Jurkat, Clone E6-1 (cell line): ENCODE measurements around the gene BZW1.

Source experiments
- DNase-seq: peaks from one replicate; pipeline ENCODE4 v3.0.0-alpha.2; 2011; ENCODE audit warnings: low read depth, low spot score
- H3K4me3 ChIP-seq: 2 replicates; pipeline ENCODE4 v1.5.1; 2011; ENCODE audit warnings: mild to moderate bottlenecking, low read length, control low read depth, moderate library complexity

The BZW1 gene

DNA sequence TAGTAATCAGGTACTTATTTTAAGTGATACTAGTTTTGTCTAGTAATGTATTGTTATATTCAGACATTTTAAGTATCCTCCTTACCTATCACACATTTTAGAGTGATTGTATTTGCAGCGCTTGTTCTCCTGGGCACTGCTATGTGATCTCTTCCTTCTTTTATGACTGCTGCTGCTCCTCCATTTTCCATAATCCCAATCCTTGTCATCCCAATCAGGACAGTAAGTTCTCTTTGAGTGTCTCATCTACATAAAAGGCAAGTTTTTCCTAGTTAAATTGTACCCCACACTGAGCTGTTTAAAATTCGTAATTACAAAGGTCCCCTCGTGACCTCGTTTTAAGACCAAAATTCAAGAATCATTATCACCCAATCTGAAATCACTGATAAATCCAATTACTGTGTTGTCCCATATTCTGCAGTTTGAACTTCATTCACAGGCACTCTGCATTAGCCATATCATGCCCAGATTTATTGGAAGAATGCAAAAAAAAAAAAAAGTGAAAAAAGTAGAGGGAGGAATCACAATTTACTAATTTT, 50.0 kb downstream of the BZW1 start:
- DNase-seq, result no peak
- peak overlapping the region; percentile 78 for H3K4me3 ChIP-seq

DNA sequence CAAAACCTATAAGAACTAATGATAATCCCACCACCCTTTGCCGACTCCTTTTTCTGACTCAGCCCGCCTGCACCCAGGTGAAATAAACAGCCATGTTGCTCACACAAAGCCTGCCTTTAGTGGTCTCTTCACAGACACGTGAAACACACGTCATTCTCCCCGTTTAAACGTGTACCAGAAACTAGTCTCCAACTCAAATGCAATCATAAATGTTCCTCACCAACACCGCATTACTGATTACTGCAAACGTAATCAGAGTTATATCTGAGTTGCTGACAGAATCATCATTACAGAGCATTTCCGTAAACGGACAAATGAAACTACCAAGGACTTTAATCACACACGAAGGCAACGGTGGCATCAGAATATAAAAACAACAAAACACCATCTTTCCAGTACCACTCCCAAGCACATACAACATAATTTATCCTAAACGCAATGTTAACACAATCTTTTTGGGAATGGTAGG, 50.9 kb downstream of the BZW1 start:
- H3K4me3 ChIP-seq, result peak overlapping the region; percentile 78
- DNase-seq, result peak; percentile 53

- peak overlapping the region; percentile 78 for H3K4me3 ChIP-seq
- no peak for DNase-seq
Measured at GRCh38 chr2:200863782-200864175, 52.1 kb downstream of the BZW1 start.

DNA sequence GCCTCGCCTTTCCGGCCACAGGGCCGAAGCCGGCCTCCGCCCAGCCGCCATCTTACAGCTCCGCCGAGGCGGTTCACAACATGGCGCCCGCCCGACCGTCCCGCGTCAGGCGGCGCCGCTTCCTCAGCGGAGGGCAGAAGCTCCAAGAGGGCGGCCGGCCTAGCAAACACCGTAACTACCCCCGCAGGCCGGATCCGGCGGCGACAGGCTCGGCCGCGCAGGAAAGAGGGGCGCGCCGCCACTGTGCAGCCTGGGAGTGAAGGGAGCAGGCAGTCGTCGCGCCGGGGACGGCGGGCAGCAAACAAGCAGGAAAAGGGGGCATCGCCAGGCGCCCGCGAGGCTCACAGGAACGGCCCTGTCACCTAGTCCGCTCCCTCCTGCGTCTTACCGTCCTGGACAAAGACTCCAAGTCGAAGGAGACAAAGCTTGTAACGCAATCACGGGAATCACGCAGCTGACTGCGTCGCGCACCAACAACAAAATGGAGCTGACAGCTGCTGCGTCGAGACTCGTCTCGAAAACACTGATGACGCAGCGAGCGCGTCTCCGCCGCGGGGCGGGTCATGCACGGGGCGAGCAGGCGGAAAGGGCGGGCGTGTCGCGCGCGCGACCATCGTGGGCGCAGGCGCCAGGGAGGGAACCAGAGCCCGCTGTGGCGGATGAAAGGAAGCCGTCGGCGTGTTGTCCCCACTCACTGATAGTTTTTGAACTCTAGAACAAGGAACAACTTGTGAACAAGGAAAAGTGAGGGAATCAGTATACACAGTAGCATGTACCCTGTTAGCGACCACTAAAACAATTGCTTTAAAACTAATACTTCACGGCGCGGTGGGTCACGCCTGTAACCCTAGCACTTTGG, 52.7 kb downstream of the BZW1 start, which contains the start of gene CLK1:
CLK1 (minus strand) TSS at position 483 of the 859 bp plus-strand sequence. CDS start 2,796 bp downstream, outside the sequence.
- H3K4me3 ChIP-seq, result peak within 1 kb of the TSS; percentile 78
- DNase-seq, result peak; percentile 92

GRCh38 chr2:200869014-200869413, 57.3 kb downstream of the BZW1 start:
- H3K4me3 ChIP-seq, result no peak overlapping the region
- no peak for DNase-seq

DNA sequence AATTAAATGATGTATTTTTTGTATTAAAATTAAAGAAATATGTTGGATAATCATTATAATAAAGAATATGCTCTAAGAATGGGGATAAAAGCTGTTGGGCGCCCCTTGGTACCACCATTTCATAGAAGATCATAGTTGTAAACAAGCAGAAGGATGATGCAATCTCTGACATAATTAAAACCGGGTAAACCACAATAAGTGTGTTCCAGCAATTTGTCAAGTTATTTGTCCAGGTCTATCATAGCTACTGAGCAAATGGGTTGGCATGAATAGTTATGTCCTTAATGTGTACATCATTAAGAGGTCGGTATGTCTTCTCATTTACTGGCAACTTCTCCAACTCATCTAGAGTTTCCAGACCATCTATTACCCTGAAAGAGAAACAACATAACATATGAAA, 59.4 kb downstream of the BZW1 start:
- no peak overlapping the region for H3K4me3 ChIP-seq
- no peak for DNase-seq

GRCh38 chr2:200873560-200873959, 61.9 kb downstream of the BZW1 start:
- DNase-seq, result no peak

More at GRCh38 chr2:200873560-200873959, 61.9 kb downstream of the BZW1 start:
- H3K4me3 ChIP-seq, result no peak overlapping the region
